ENCODE measurements around the gene VAV1.
A peak's percentile ranks its signal among the peaks of the same experiment; 100 is the strongest.

VAV1 gene

GRCh38 chr19:6734096-6734696 is 38.3 kb upstream of the VAV1 start:
- peaks cover 26% of the 10 kb centered on the region for H3K36me3 ChIP-seq (ENCODE audit: insufficient read depth, low read length)
- no peak overlapping the region for H3K27ac ChIP-seq (ENCODE audit: low read length)
- peaks cover 3% of the 10 kb centered on the region; the same call in 1 of the 2 replicates for H4K20me1 ChIP-seq (ENCODE audit: insufficient read depth, low read length)
- no peak overlapping the region for H2AFZ ChIP-seq (ENCODE audit: low read depth, low read length)
- no peak overlapping the region for H3K4me2 ChIP-seq (ENCODE audit: insufficient read depth, low read length)
- H3K27me3 ChIP-seq (ENCODE audit: insufficient read depth, low read length, poor library complexity), result no peaks in the 10 kb centered on the region
- peaks cover 19% of the 10 kb centered on the region for H3K79me2 ChIP-seq (ENCODE audit: insufficient read depth, low read length)
- H3K4me1 ChIP-seq (ENCODE audit: insufficient read depth, low read length), result peaks cover 34% of the 10 kb centered on the region
- no peak overlapping the region for H3K9ac ChIP-seq (ENCODE audit: low read depth, low read length)
- H3K9me3 ChIP-seq (ENCODE audit: insufficient read depth, low read length, severe bottlenecking), result no peaks in the 10 kb centered on the region
- no peak overlapping the region for H3K4me3 ChIP-seq (ENCODE audit: low read depth in 1 of 2, low read length in 2 of 2)
- ATAC-seq (ENCODE audit: insufficient read depth, low read depth) (no peak), DNase-seq (no peak)
- TF ChIP-seq CTCF (IDR thresholded peaks at IDR 0.05; ENCODE audit: borderline replicate concordance, extremely low read depth, low read length, poor library complexity, severe bottlenecking) (no peak), EZH2 (IDR thresholded peaks at IDR 0.05; ENCODE audit: borderline replicate concordance, low read depth, low read length, severe bottlenecking) (no peak)

- Histone ChIP-seq H3K4me1 (ENCODE audit: insufficient read depth, low read length) (peaks cover 42% of the 10 kb centered on the region), H3K4me3 (ENCODE audit: low read depth in 1 of 2, low read length in 2 of 2) (peak overlapping the region in 1 of 2 experiments; percentile 85; a peak in 2 of 4 replicates), H3K9ac (ENCODE audit: low read depth, low read length) (peak overlapping the region; percentile 91), H3K4me2 (ENCODE audit: insufficient read depth, low read length) (peak overlapping the region; percentile 98), H3K9me3 (ENCODE audit: insufficient read depth, low read length, severe bottlenecking) (no peaks in the 10 kb centered on the region), H3K27me3 (ENCODE audit: insufficient read depth, low read length, poor library complexity) (no peaks in the 10 kb centered on the region), H3K36me3 (ENCODE audit: insufficient read depth, low read length) (peaks cover 26% of the 10 kb centered on the region), H3K79me2 (ENCODE audit: insufficient read depth, low read length) (peaks cover 26% of the 10 kb centered on the region), H4K20me1 (ENCODE audit: insufficient read depth, low read length) (peaks cover 3% of the 10 kb centered on the region; the same call in 1 of the 2 replicates), H2AFZ (ENCODE audit: low read depth, low read length) (no peak overlapping the region), H3K27ac (ENCODE audit: low read length) (peak overlapping the region; percentile 96; the same call in 1 of the 2 replicates)
- DNase-seq (no peak), ATAC-seq (ENCODE audit: insufficient read depth, low read depth) (no peak)
- TF ChIP-seq CTCF (IDR thresholded peaks at IDR 0.05; ENCODE audit: borderline replicate concordance, extremely low read depth, low read length, poor library complexity, severe bottlenecking) (no peak), EZH2 (IDR thresholded peaks at IDR 0.05; ENCODE audit: borderline replicate concordance, low read depth, low read length, severe bottlenecking) (no peak)
Observed at GRCh38 chr19:6735181-6735911, 37.2 kb upstream of the VAV1 start.

- Histone ChIP-seq H3K4me2 (ENCODE audit: insufficient read depth, low read length) (peak overlapping the region; percentile 98), H3K79me2 (ENCODE audit: insufficient read depth, low read length) (peaks cover 27% of the 10 kb centered on the region), H3K9ac (ENCODE audit: low read depth, low read length) (peak overlapping the region; percentile 91), H3K27me3 (ENCODE audit: insufficient read depth, low read length, poor library complexity) (no peaks in the 10 kb centered on the region), H3K4me1 (ENCODE audit: insufficient read depth, low read length) (peaks cover 52% of the 10 kb centered on the region), H3K4me3 (ENCODE audit: low read depth in 1 of 2, low read length in 2 of 2) (peak overlapping the region; percentile 85 to 96), H4K20me1 (ENCODE audit: insufficient read depth, low read length) (peaks cover 3% of the 10 kb centered on the region; the same call in 1 of the 2 replicates), H3K36me3 (ENCODE audit: insufficient read depth, low read length) (peaks cover 22% of the 10 kb centered on the region), H2AFZ (ENCODE audit: low read depth, low read length) (peak overlapping the region; percentile 79), H3K9me3 (ENCODE audit: insufficient read depth, low read length, severe bottlenecking) (no peaks in the 10 kb centered on the region), H3K27ac (ENCODE audit: low read length) (peak overlapping the region; percentile 96)
- ATAC-seq (ENCODE audit: insufficient read depth, low read depth), result 0 out of 3 replicates have a peak, but pooled peaks have one; percentile 0
- DNase-seq, result peak; percentile 68
- TF ChIP-seq CTCF (IDR thresholded peaks at IDR 0.05; ENCODE audit: borderline replicate concordance, extremely low read depth, low read length, poor library complexity, severe bottlenecking) (peak; percentile 68), EZH2 (IDR thresholded peaks at IDR 0.05; ENCODE audit: borderline replicate concordance, low read depth, low read length, severe bottlenecking) (no peak)
Observed at GRCh38 chr19:6736169-6736916, 36.2 kb upstream of the VAV1 start.

Measured in DND-41 (cell line).